Subcutaneous adipose tissue (tissue), 4 donors: Measurements from ENCODE around the gene LPIN2. TPM values are rescaled to one million over a fixed set of nuclear protein-coding genes. Genes with fewer than 3 reads are reported as not detected.

Experiments
- CTCF ChIP-seq: fragments of 450-650 bp; IDR thresholded peaks from one replicate; pipeline ENCODE4 v1.5.1; 2016; ENCODE audit warnings: low read depth, mild to moderate bottlenecking, control low read depth, antibody characterized with exemption, moderate library complexity
- total RNA-seq, 4 donors: library from RNA; depleted of rRNA; stranded (reverse); fragments of >200 nt; gene quantifications; one replicate each; pipeline ENCODE4 v1.1.0, GENCODE V29; 2016

LPIN2 gene
- total RNA-seq, 4 donors from 2014 or later, result 23.8 to 33.3 (median 29.1) TPM

DNA sequence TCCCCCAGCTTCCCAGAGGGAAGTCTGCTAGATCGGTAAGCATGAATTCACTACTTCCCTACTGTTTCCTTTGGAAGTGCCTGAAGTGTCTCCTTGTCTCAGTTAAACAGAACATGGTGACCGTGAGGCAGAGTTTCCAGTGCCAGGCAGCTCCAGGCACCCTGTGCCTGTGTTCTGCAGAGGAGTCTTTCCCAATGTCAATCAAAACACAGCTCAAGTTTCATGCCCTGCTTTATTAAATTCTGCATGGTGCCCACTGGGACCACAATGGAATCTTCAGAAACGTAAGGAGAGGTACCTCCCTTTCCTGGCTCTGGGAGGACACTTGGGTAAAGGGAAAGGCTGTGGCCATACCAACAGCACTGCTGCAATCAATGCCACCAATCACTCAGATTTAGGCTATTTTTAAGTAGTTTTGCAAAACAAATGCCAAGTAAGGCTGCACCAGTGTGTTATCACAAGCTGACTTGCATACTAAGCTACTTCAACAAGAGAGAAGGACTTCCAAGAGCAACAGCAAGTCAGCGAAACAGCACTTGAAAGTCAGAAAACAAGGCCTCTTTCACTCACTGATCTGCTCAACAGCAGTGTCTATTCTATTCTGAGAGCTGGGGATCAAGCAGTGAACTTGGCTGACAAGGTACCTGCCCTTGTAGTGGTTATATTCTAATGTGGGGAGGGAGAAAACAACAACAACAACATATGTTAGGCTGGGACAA lies 14.9 kb downstream of the LPIN2 start:
- no peak for TF ChIP-seq CTCF

GRCh38 chr18:2997429-2997828 lies 15.5 kb downstream of the LPIN2 start:
- no peak for TF ChIP-seq CTCF

DNA sequence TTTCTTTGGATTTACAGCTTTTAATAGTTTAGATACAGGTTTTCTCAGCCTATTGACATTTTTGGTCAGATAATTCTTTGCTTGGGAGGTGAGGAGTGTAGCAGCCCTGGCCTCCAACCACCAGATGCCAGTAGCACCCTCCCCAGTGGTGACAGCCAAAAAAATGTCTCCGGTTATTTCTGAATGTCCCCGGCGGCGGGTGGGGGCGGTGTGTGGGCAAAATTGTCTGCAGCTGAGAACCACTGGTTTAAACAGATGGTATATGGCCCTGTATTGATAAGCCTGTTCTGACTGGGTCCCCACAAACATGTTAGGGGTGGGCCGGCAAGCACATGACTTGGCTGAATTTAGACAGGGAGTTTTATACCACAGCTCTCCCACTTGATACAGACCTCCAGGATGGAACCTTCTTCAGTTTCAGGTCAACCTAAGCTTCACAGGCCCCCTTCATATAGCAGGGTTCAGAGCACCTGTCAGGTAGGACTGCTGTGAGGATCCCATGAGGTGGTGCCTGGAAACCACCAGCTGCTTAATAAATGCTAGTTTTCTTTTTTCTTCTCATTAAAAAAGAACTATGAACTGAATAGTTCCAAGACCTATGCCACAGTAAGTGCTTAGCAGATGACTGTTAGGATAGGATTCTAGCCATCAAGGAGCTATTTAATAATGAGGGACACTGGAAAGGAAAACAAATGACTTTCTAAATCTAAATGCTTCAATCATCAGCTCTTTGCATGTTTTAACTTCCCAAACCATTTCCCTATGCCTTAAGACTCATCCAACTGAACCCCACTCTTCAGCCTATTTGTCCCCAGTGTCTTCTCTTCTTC lies 18.1 kb downstream of the LPIN2 start:
- TF ChIP-seq CTCF, result no peak

- TF ChIP-seq CTCF, result no peak
Observed at GRCh38 chr18:2994020-2994589, 18.8 kb downstream of the LPIN2 start.

GRCh38 chr18:2992995-2993877 lies 19.7 kb downstream of the LPIN2 start:
- TF ChIP-seq CTCF, result no peak

DNA sequence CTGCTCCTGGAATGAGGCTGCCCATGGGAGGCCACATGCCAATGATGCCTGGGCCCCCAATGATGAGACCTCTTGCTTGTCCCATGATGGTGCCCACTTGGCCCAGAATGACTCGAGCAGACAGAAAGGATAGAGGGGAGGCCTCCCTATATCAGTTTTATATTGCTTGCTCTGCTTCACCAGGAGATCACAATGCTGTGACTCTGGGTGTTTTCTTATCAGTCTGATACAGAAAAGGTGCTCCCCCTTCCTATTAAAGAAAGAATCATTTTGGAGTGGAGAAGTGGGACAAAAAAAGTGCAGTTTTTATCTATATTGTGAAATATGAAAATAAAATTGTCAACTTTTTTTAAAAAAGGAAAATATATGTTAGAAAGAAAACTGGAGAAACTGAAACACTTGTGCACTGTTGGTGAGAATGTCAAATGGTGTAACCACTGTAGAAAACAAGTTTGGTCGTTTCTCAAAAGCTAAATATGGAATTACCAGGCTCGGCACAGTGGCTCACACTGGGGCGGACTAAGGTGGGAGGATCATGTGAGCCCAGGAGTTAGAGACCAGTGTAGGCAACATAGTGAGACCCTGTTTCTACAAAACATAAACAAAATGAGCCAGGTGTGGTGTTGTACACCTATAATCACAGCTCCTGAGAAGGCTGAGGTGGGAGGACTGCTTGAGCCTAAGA lies 21.8 kb downstream of the LPIN2 start:
- no peak for TF ChIP-seq CTCF
